Stomach (tissue), 9 donors: ENCODE measurements around the gene GOLGA6L2. TPM values are rescaled to one million over a fixed set of nuclear protein-coding genes. Genes with fewer than 3 reads are reported as not detected.
A peak's percentile ranks its signal among the peaks of the same experiment; 100 is the strongest.
"Not testable (repeated sequence)": the region's sequence is repeated elsewhere in the genome, so short reads cannot be mapped to it uniquely, and the experiment has no call there.

Experiments
- DNase-seq, 2 donors: peaks; one replicate each; pipeline versions ENCODE4 v3.0.0 to v3.0.0-alpha.2; 2013 to 2019
- H3K27ac ChIP-seq, 5 donors: fragments of 200-600 bp in 4 of 5; sonication (generic) in 4 of 5; one replicate each; pipeline ENCODE4 v1.5.1; 2013 to 2019; ENCODE audit warnings: mild to moderate bottlenecking in 1 of 5, moderate library complexity in 1 of 5
- H3K27me3 ChIP-seq, 3 donors: fragments of 200-600 bp; sonication (generic); one replicate each; pipeline ENCODE4 v1.5.1; 2017 to 2019; ENCODE audit warnings: mixed run types in 1 of 3
- H3K36me3 ChIP-seq, 4 donors: fragments of 200-600 bp; sonication (generic); 1 replicate in 3 of 4; 2 replicates in 1 of 4; pipeline ENCODE4 v1.5.1; 2016 to 2019
- H3K4me1 ChIP-seq, 4 donors: fragments of 200-600 bp; sonication (generic); one replicate each; pipeline ENCODE4 v1.5.1; 2016 to 2019
- H3K4me3 ChIP-seq, 4 donors: fragments of 200-600 bp; sonication (generic) in 3 of 4; one replicate each; pipeline ENCODE4 v1.5.1; 2016 to 2019; ENCODE audit warnings: mild to moderate bottlenecking in 1 of 4
- H3K9me3 ChIP-seq, 4 donors: fragments of 200-600 bp; sonication (generic); one replicate each; pipeline ENCODE4 v1.5.1; 2016 to 2019
- CTCF ChIP-seq, 7 experiments: fragments of 450-650 bp in 4 of 7; fragments of 200-600 bp in 3 of 7; sonication (generic) in 3 of 7; IDR thresholded peaks; one replicate each; pipeline ENCODE4 v1.5.1; 2016 to 2019; ENCODE audit warnings: antibody characterized with exemption in 7 of 7, control low read depth in 2 of 7, mild to moderate bottlenecking in 1 of 7
- EP300 ChIP-seq: sonication (generic); formaldehyde crosslinking; IDR thresholded peaks from one replicate; pipeline ENCODE4 v1.6.1; 2017; ENCODE audit warnings: antibody characterized with exemption
- POLR2A ChIP-seq, 4 donors: fragments of 450-650 bp; IDR thresholded peaks; one replicate each; pipeline ENCODE4 v1.6.1; 2016; ENCODE audit warnings: antibody characterized with exemption in 4 of 4, control low read depth in 2 of 4, mild to moderate bottlenecking in 1 of 4, moderate library complexity in 1 of 4
- POLR2AphosphoS5 ChIP-seq, 3 donors: sonication (generic); formaldehyde crosslinking; IDR thresholded peaks; one replicate each; pipeline ENCODE4 v1.6.1; 2016; ENCODE audit warnings: antibody characterized with exemption in 3 of 3
- WGBS, 5 donors: extraction: QIAGEN DNeasy Blood & Tissue Kit in 3 of 5; methylation state at CpG; one replicate each; pipeline versions ENCODE4 v1.1.5 to v1.1.7; 2013 to 2018; 5-methylcytosine and 5-hydroxymethylcytosine counted together
- intact Hi-C: fragments of 100-400 bp; cut with DNase I; formaldehyde crosslinking; loops from one replicate; pipeline ENCODE4 v1.15.1; 2023; ENCODE audit warnings: low total_unique reads
- polyA plus RNA-seq, 3 donors: library from polyadenylated mRNA; stranded (reverse); fragments of 200-250 nt; gene quantifications; one replicate each; pipeline ENCODE4 v1.2.3, GENCODE V29; 2013
- total RNA-seq, 5 donors: library from RNA; depleted of rRNA; stranded (reverse); fragments of >200 nt; gene quantifications; one replicate each; pipeline versions ENCODE4 v1.1.0 to v1.2.3, GENCODE V29; 2014 to 2016
- donor health status: healthy with polysubstance abuse.
- donor health status: Bipolar disorder and iron deficiency.
- donor health status: healthy.

Gene GOLGA6L2
- total and polyA plus RNA-seq, 8 donors: not detected

- Histone ChIP-seq H3K4me3 (no peak overlapping the region), H3K4me1 (no peaks in the 10 kb centered on the region), H3K27me3 (no peaks in the 10 kb centered on the region), H3K27ac (peak overlapping the region in 1 of 5 donors; percentile 8), H3K9me3 (no peaks in the 10 kb centered on the region), H3K36me3 (no peaks in the 10 kb centered on the region)
- DNase-seq: no peak
- TF ChIP-seq CTCF (IDR thresholded peaks at IDR 0.05): no peak
- no peak for TF ChIP-seq EP300
- TF ChIP-seq POLR2AphosphoS5 (IDR thresholded peaks at IDR 0.05): no peak
- TF ChIP-seq POLR2A (IDR thresholded peaks at IDR 0.05): no peak
- intact Hi-C loops: no loop called here
- 82 to 90% (median 87%) methylated on average over 36 to 43 of the region's 43 CpGs for WGBS, 5 donors
Observed at GRCh38 chr15:23416349-23417276, 30.4 kb downstream of the GOLGA6L2 start.

- 93 to 98% (median 93%) methylated on average over 7 to 8 of the region's 8 CpGs for WGBS, 5 donors
- DNase-seq, H3K4me3 ChIP-seq, H3K27ac ChIP-seq, H3K27me3 ChIP-seq, H3K9me3 ChIP-seq, H3K36me3 ChIP-seq, H3K4me1 ChIP-seq, intact Hi-C loops: not testable (repeated sequence)
Observed at GRCh38 chr15:23415866-23416265, 31.2 kb downstream of the GOLGA6L2 start.

- H3K27me3 ChIP-seq: no peaks in the 10 kb centered on the region
- WGBS, 5 donors: 76 to 87% (median 83%) methylated on average over 8 of the region's 8 CpGs
- H3K9me3 ChIP-seq: no peaks in the 10 kb centered on the region
- intact Hi-C loops: no loop called here
- no peak overlapping the region for H3K4me3 ChIP-seq
- no peak overlapping the region for H3K27ac ChIP-seq
- TF ChIP-seq CTCF (IDR thresholded peaks at IDR 0.05) (no peak), POLR2AphosphoS5 (IDR thresholded peaks at IDR 0.05) (no peak)
- no peaks in the 10 kb centered on the region for H3K36me3 ChIP-seq
- no peaks in the 10 kb centered on the region for H3K4me1 ChIP-seq
- DNase-seq: no peak
Observed at GRCh38 chr15:23415321-23415865, 31.6 kb downstream of the GOLGA6L2 start.

GRCh38 chr15:23412881-23413600 is 34.0 kb downstream of the GOLGA6L2 start:
- DNase-seq, intact Hi-C loops: not testable (repeated sequence)
- 71 to 76% (median 74%) methylated on average over 5 of the region's 5 CpGs for WGBS, 5 donors

GRCh38 chr15:23411841-23412240 is 35.2 kb downstream of the GOLGA6L2 start:
- H3K27ac ChIP-seq: no peak overlapping the region
- intact Hi-C loops: no loop called here
- no peaks in the 10 kb centered on the region for H3K27me3 ChIP-seq
- peaks cover 0 to 7% (median 0%) of the 10 kb centered on the region in 4 donors for H3K9me3 ChIP-seq
- WGBS, 5 donors: 71 to 84% (median 80%) methylated on average over 10 of the region's 10 CpGs
- no peak overlapping the region for H3K4me3 ChIP-seq
- DNase-seq: no peak
- no peaks in the 10 kb centered on the region for H3K4me1 ChIP-seq
- TF ChIP-seq POLR2AphosphoS5 (IDR thresholded peaks at IDR 0.05) (no peak), CTCF (IDR thresholded peaks at IDR 0.05) (no peak), POLR2A (IDR thresholded peaks at IDR 0.05) (no peak), EP300 (no peak)
- H3K36me3 ChIP-seq: no peaks in the 10 kb centered on the region

More at GRCh38 chr15:23412881-23413600, 34.0 kb downstream of the GOLGA6L2 start:
- H3K9me3 ChIP-seq, H3K36me3 ChIP-seq, H3K27me3 ChIP-seq, H3K4me1 ChIP-seq, H3K27ac ChIP-seq, H3K4me3 ChIP-seq: not testable (repeated sequence)
